Nephron progenitor cell (in vitro differentiated cells): ENCODE results near the gene DAB1.

Source experiments
- DNase-seq: peaks from one replicate; pipeline ENCODE4 v3.0.0; 2021
- H3K27ac Mint-ChIP-seq: 2 replicates; pipeline ENCODE4 v1.8.0; 2021; ENCODE audit warnings: mild to moderate bottlenecking, moderate library complexity, mixed read lengths
- H3K27me3 Mint-ChIP-seq: 2 replicates; pipeline ENCODE4 v1.8.0; 2021; ENCODE audit warnings: mild to moderate bottlenecking, low read depth, mixed read lengths; ENCODE audit not compliant: poor library complexity
- H3K36me3 Mint-ChIP-seq: 2 replicates; pipeline ENCODE4 v1.8.0; 2021; ENCODE audit warnings: low read depth, mixed read lengths
- H3K4me1 Mint-ChIP-seq: 2 replicates; pipeline ENCODE4 v1.8.0; 2021; ENCODE audit warnings: mixed read lengths
- H3K4me3 Mint-ChIP-seq: 2 replicates; pipeline ENCODE4 v1.8.0; 2021; ENCODE audit warnings: mild to moderate bottlenecking, moderate library complexity, mixed read lengths
- H3K9me3 Mint-ChIP-seq: 2 replicates; pipeline ENCODE4 v1.8.0; 2021; ENCODE audit warnings: mild to moderate bottlenecking, moderate library complexity, mixed read lengths
- CTCF ChIP-seq: fragments of 200-600 bp; sonication (generic); IDR thresholded peaks from 2 replicates; pipeline ENCODE4 v1.5.0; 2021; ENCODE audit warnings: antibody characterized with exemption

Gene DAB1

DNA sequence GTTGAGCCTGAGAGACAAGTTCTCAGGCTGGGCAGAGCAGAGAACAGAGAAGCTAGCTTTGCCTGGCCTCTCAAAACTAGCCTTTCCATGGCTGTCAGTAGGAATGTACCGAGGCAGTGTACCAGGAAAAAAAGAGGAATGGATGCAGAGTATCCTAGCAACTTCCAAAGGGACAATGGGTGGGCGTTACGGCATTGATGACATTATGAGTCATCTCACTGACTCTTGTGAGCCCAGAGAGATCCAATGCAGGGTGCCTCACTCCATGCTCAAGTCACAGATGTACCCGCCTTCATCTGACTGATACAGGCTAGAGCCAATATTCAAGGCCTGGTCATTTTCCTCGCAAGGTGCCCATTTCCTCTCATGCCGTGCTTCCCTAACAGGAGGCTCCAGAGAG is 406.7 kb downstream of the DAB1 start:
- Mint-ChIP-seq H3K36me3 (no peaks in the 10 kb centered on the region), H3K9me3 (peaks cover 3% of the 10 kb centered on the region), H3K4me3 (no peak overlapping the region), H3K4me1 (peaks cover 9% of the 10 kb centered on the region), H3K27ac (no peak overlapping the region), H3K27me3 (no peaks in the 10 kb centered on the region)
- no peak for DNase-seq
- TF ChIP-seq CTCF, result no peak

- peaks cover 9% of the 10 kb centered on the region for H3K4me1 Mint-ChIP-seq
- H3K36me3 Mint-ChIP-seq, result no peaks in the 10 kb centered on the region
- no peak overlapping the region for H3K4me3 Mint-ChIP-seq
- no peak for TF ChIP-seq CTCF
- H3K9me3 Mint-ChIP-seq, result no peaks in the 10 kb centered on the region
- no peak for DNase-seq
- no peak overlapping the region for H3K27ac Mint-ChIP-seq
- H3K27me3 Mint-ChIP-seq, result no peaks in the 10 kb centered on the region
These were observed 408.8 kb downstream of the DAB1 start for GRCh38 chr1:57015071-57015470.

GRCh38 chr1:57013522-57013921 is 410.3 kb downstream of the DAB1 start:
- DNase-seq, result no peak
- Mint-ChIP-seq H3K9me3 (no peaks in the 10 kb centered on the region), H3K27me3 (peaks cover 3% of the 10 kb centered on the region), H3K4me1 (peaks cover 4% of the 10 kb centered on the region), H3K4me3 (no peak overlapping the region), H3K27ac (no peak overlapping the region), H3K36me3 (no peaks in the 10 kb centered on the region)
- no peak for TF ChIP-seq CTCF

GRCh38 chr1:57012315-57012714 is 411.5 kb downstream of the DAB1 start:
- TF ChIP-seq CTCF, result no peak
- no peaks in the 10 kb centered on the region for H3K36me3 Mint-ChIP-seq
- DNase-seq, result no peak
- H3K27ac Mint-ChIP-seq, result no peak overlapping the region
- no peaks in the 10 kb centered on the region for H3K9me3 Mint-ChIP-seq
- peaks cover 6% of the 10 kb centered on the region for H3K27me3 Mint-ChIP-seq
- no peak overlapping the region for H3K4me3 Mint-ChIP-seq
- H3K4me1 Mint-ChIP-seq, result peaks cover 4% of the 10 kb centered on the region

DNA sequence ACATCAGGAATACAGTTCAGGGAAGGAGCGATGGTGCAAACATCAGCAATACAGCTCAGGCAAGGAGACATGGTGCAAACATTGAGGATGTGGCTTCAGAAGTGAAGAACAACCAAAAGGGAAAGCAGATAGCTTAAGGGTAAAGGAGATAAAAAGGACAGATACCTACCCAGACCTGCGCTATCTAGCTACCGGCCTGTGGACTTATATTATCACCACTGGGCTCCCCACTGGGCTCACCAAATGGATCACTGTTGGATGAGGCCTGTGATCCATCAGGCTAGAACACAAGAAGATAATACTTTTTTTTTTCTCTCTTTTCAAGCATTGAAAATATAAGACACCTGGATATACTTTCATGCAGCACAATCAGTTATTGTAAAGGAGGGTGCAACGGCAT is 413.3 kb downstream of the DAB1 start:
- Mint-ChIP-seq H3K27ac (no peak overlapping the region), H3K36me3 (no peaks in the 10 kb centered on the region), H3K4me1 (peaks cover 4% of the 10 kb centered on the region), H3K27me3 (peaks cover 6% of the 10 kb centered on the region), H3K9me3 (no peaks in the 10 kb centered on the region), H3K4me3 (no peak overlapping the region)
- no peak for TF ChIP-seq CTCF
- DNase-seq, result no peak

DNA sequence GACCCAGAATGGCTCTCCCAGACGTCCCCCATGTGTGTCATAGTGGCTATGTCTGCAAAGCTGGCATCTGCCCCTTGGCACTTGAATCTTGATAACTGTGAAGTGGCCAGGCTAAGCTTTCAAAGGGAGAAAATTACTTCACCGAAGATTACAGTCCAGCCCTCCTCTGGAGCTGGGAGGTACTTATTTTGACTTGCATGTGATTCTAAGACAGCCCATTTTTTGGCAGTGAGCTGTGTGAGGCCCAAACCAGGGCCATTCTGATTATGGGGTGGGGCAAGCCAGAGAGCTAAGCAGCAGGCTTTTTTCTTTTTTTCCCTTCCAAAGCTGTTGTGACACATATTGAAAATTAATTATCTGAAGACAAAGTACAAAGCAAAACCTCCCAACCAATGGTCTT is 415.9 kb downstream of the DAB1 start:
- Mint-ChIP-seq H3K9me3 (no peaks in the 10 kb centered on the region), H3K4me3 (no peak overlapping the region), H3K36me3 (no peaks in the 10 kb centered on the region), H3K27ac (no peak overlapping the region), H3K27me3 (peaks cover 6% of the 10 kb centered on the region), H3K4me1 (no peaks in the 10 kb centered on the region)
- no peak for DNase-seq
- TF ChIP-seq CTCF, result no peak
